Thyroid gland (tissue), 4 donors: ENCODE measurements around the gene SUGT1. TPM values are rescaled to one million over a fixed set of nuclear protein-coding genes. Genes with fewer than 3 reads are reported as not detected.
A peak's percentile ranks its signal among the peaks of the same experiment; 100 is the strongest.

Source experiments
- DNase-seq, 2 donors: peaks; one replicate each; pipeline ENCODE4 v3.0.0-alpha.2; 2019
- H3K27ac ChIP-seq, 3 donors: fragments of 200-600 bp; sonication (generic); 1 replicate in 2 of 3; 2 replicates in 1 of 3; pipeline ENCODE4 v1.5.1; 2016 to 2019; ENCODE audit warnings: mild to moderate bottlenecking in 1 of 3, moderate library complexity in 1 of 3
- H3K27me3 ChIP-seq: fragments of 200-600 bp; sonication (generic); one replicate; pipeline ENCODE4 v1.5.1; 2019
- H3K36me3 ChIP-seq, 2 donors: fragments of 200-600 bp; sonication (generic); one replicate each; pipeline ENCODE4 v1.5.1; 2016 to 2019
- H3K4me1 ChIP-seq, 2 donors: fragments of 200-600 bp; sonication (generic); one replicate each; pipeline ENCODE4 v1.5.1; 2017 to 2019
- H3K4me3 ChIP-seq, 3 donors: fragments of 200-600 bp; sonication (generic); replicated peaks in 1 of 3; 1 replicate in 2 of 3; 2 replicates in 1 of 3; pipeline ENCODE4 v1.5.1; 2016; ENCODE audit warnings: mild to moderate bottlenecking in 1 of 3
- H3K9me3 ChIP-seq: fragments of 200-600 bp; sonication (generic); one replicate; pipeline ENCODE4 v1.5.1; 2017
- POLR2A ChIP-seq, 2 donors: fragments of 450-650 bp; IDR thresholded peaks; one replicate each; pipeline ENCODE4 v1.6.1; 2017; ENCODE audit warnings: antibody characterized with exemption in 2 of 2, mild to moderate bottlenecking in 2 of 2, moderate library complexity in 1 of 2
- WGBS, 2 donors: methylation state at CpG; one replicate each; pipeline ENCODE4 v1.1.5; 2017; 5-methylcytosine and 5-hydroxymethylcytosine counted together
- intact Hi-C: fragments of 100-400 bp; cut with DNase I; formaldehyde crosslinking; loops from one replicate; pipeline ENCODE4 v1.15.1; 2023
- total RNA-seq, 4 donors: library from RNA; depleted of rRNA; stranded (reverse); fragments of >200 nt; gene quantifications; one replicate each; pipeline ENCODE4 v1.2.3, GENCODE V29; 2016
- TF ChIP-seq, protein P1 (sequence below), 6 experiments: fragments of 200-600 bp in 3 of 6; fragments of 450-650 bp in 3 of 6; sonication (generic) in 3 of 6; IDR thresholded peaks; one replicate each; pipeline ENCODE4 v1.5.1; 2016 to 2019; ENCODE audit warnings: antibody characterized with exemption in 6 of 6, mild to moderate bottlenecking in 2 of 6, inconsistent platforms in 1 of 6, moderate library complexity in 1 of 6

The SUGT1 gene
- total RNA-seq, 4 donors from 2014 or later, result 33.6 to 50.4 (median 43.1) TPM

DNA sequence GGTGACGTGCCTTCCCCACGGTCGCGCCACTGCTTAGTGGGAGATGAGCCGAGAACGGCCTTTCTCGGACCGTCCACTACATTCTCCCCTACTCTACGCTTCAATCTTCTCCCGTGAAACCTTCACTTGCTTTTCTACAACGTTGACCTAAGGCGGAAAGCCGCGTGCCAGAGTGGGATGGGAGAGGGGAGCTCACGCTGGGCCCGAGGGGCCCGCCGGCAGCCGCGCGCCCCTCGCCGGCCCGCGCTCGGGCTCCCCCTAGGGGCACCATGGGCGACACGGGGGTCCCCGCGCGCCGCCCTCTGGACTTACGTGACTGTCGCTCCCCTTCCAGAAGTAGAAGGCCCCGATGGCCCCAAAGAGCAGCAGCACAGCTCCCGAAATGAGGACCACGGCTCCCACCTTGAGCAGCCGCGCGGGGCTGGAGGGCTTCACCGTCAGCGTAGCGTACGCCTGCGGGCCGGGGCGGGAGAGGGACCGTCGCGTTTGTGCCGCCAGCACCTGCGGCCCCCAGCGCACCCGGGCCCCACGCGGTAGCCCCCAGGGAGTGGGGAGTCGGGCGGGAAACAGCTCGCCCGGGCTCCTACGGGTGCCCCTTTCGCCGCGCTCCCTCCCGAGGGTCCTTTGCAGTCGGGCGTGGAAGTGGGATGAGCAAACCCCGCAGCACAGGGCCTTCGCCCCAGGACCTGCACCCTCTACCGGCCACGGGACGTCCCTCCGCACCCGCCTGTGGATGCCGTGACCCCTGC, 86.3 kb downstream of the SUGT1 start:
- Histone ChIP-seq H3K27ac (no peak overlapping the region), H3K9me3 (no peaks in the 10 kb centered on the region), H3K27me3 (no peaks in the 10 kb centered on the region), H3K4me1 (peaks cover 17 to 22% of the 10 kb centered on the region in 2 donors), H3K36me3 (no peaks in the 10 kb centered on the region), H3K4me3 (peak overlapping the region in 1 of 3 donors; percentile 23)
- intact Hi-C loops, result no loop called here
- TF ChIP-seq, protein P1, sequence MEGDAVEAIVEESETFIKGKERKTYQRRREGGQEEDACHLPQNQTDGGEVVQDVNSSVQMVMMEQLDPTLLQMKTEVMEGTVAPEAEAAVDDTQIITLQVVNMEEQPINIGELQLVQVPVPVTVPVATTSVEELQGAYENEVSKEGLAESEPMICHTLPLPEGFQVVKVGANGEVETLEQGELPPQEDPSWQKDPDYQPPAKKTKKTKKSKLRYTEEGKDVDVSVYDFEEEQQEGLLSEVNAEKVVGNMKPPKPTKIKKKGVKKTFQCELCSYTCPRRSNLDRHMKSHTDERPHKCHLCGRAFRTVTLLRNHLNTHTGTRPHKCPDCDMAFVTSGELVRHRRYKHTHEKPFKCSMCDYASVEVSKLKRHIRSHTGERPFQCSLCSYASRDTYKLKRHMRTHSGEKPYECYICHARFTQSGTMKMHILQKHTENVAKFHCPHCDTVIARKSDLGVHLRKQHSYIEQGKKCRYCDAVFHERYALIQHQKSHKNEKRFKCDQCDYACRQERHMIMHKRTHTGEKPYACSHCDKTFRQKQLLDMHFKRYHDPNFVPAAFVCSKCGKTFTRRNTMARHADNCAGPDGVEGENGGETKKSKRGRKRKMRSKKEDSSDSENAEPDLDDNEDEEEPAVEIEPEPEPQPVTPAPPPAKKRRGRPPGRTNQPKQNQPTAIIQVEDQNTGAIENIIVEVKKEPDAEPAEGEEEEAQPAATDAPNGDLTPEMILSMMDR (IDR thresholded peaks at IDR 0.05), result peak in 4 of 6 experiments; percentile 14 to 52 (median 38)
- TF ChIP-seq POLR2A (IDR thresholded peaks at IDR 0.05), result no peak
- peak; percentile 10 to 11 for DNase-seq
- WGBS, 2 donors, result 11 to 13% methylated on average over 26 to 29 of the region's 75 CpGs

DNA sequence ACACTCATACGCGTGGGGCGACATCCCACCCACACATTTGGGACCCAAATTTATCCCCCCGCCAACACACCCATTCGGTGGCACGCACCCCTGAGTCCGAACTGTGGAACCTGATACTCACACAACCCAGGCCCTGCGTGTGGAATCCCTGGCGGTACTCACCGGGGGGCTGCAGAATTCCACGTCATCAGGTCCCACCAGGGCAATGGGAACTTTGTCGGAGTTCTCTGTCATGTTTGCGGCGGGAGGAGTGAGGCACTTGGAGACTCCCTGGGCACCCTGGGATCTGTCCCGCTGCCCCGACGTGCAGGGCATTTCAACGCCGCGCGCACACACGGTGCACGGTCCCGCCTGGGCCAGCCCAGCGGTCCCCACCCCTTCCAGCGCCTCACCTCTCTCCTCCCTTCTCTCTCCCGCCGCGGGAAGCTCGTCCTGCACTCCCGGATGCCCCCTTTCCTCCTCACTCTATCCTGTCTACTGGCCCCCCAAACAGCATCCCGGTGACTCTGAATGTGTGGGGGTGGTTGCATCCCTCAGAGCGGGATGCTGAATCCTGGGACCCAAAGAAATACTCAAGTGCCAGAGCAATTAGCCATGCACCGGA, 86.9 kb downstream of the SUGT1 start, which contains the start of gene CNMD:
TSS of gene CNMD (minus strand) at position 353 of the 604 bp plus-strand sequence. CDS start at position 234, 119 bp downstream.
- Histone ChIP-seq H3K4me3 (peak within 1 kb of the TSS in 1 of 3 donors; percentile 23), H3K9me3 (no peaks in the 10 kb centered on the region), H3K36me3 (no peaks in the 10 kb centered on the region), H3K27me3 (no peaks in the 10 kb centered on the region), H3K4me1 (peaks cover 17 to 22% of the 10 kb centered on the region in 2 donors), H3K27ac (no peak within 1 kb of the TSS)
- WGBS, 2 donors, result 12 to 18% methylated on average over 29 to 34 of the region's 34 CpGs
- TF ChIP-seq, protein P1 (IDR thresholded peaks at IDR 0.05), result no peak
- no peak for TF ChIP-seq POLR2A (IDR thresholded peaks at IDR 0.05)
- intact Hi-C loops, result no loop called here
- DNase-seq, result no peak

DNA sequence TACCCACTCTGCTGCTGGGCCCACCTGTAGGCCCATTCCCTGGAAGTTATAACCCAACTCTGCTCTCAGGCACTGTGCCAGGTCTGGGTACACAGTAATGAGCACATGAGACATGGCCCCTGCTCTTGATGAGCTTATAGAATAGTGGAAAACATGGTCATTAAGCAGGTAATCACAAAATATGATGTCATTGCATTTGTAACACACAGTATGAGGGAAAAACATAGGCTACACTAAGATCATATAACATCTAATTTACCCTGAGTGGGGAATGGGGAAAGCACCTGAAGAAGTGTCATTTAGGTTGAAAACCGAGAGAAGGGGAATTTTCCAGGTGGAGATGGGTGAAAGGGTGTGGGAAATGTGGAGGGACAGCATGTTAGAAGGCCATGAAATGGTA, 90.9 kb downstream of the SUGT1 start:
- no peaks in the 10 kb centered on the region for H3K27me3 ChIP-seq

DNA sequence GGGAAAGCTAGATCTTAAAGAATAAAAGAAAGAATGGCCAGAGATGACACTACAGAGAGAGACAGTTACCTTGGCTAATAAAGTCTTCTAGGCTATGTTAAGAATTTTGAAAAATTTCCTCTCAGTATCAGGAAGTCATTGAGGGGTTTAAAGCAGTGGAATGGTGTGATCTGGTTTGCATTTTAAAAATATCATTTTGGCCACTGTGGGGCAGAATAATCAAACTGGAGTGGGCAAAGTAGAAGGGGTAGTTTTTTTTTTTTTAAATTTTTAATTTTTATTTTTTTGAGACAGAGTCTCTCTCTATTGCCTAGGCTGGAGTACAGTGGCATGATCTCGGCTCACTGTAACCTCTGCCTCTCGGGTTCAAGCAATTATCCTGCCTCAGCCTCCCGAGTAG, 91.4 kb downstream of the SUGT1 start:
- Histone ChIP-seq H3K9me3 (no peaks in the 10 kb centered on the region), H3K27me3 (no peaks in the 10 kb centered on the region), H3K4me3 (no peak overlapping the region), H3K27ac (no peak overlapping the region), H3K36me3 (no peaks in the 10 kb centered on the region), H3K4me1 (peaks cover 5 to 10% of the 10 kb centered on the region in 2 donors)
- 89 to 92% methylated on average over 3 of the region's 3 CpGs for WGBS, 2 donors
- no peak for DNase-seq
- intact Hi-C loops, result no loop called here
- TF ChIP-seq, protein P1 (IDR thresholded peaks at IDR 0.05), result peak in 1 of 6 experiments; percentile 11
- no peak for TF ChIP-seq POLR2A (IDR thresholded peaks at IDR 0.05)

More for the DNA sequence above, 90.9 kb downstream of the SUGT1 start:
- Histone ChIP-seq H3K36me3 (no peaks in the 10 kb centered on the region), H3K4me3 (no peak overlapping the region), H3K4me1 (peaks cover 7 to 9% of the 10 kb centered on the region in 2 donors), H3K27ac (no peak overlapping the region), H3K9me3 (no peaks in the 10 kb centered on the region)
- WGBS, 2 donors, result 81 to 84% methylated on average over 1 of the region's 1 CpG
- intact Hi-C loops, result no loop called here
- no peak for DNase-seq
- TF ChIP-seq, protein P1 (IDR thresholded peaks at IDR 0.05), result no peak
- no peak for TF ChIP-seq POLR2A (IDR thresholded peaks at IDR 0.05)
